GM19099 (cell line): ENCODE results near the gene APOB.

Experiments
- POLR2A ChIP-seq: IDR thresholded peaks from 3 replicates; pipeline ENCODE4 v1.6.1; 2011; ENCODE audit warnings: low read depth; ENCODE audit not compliant: insufficient read length; ENCODE audit errors: extremely low read depth

Gene APOB

GRCh38 chr2:20955277-20956026, 88.4 kb downstream of the APOB start:
- no peak for TF ChIP-seq POLR2A

GRCh38 chr2:20953146-20953824, 90.6 kb downstream of the APOB start:
- TF ChIP-seq POLR2A: no peak
